Loucy (cell line): ENCODE results near the gene PKDCC.

Experiments used
- H2AFZ ChIP-seq: fragments of 200-600 bp; sonication (generic); 2 replicates; pipeline ENCODE4 v1.6.0; 2016; ENCODE audit warnings: antibody characterized with exemption, mild to moderate bottlenecking, low read length, moderate library complexity
- H3F3A ChIP-seq: fragments of 200-600 bp; 2 replicates; pipeline ENCODE4 v1.6.0; 2016; ENCODE audit warnings: antibody characterized with exemption, low read depth, mild to moderate bottlenecking
- H3K27me3 ChIP-seq: fragments of 200-600 bp; sonication (generic); 2 replicates; pipeline ENCODE4 v1.6.1; 2014; ENCODE audit warnings: low read length, mild to moderate bottlenecking; ENCODE audit not compliant: insufficient read depth, poor library complexity, severe bottlenecking
- H3K36me3 ChIP-seq: fragments of 200-600 bp; sonication (generic); 2 replicates; pipeline ENCODE4 v1.6.1; 2016; ENCODE audit warnings: low read length; ENCODE audit not compliant: insufficient read depth
- H3K4me1 ChIP-seq: fragments of 200-600 bp; sonication (generic); 2 replicates; pipeline ENCODE4 v1.5.1; 2014; ENCODE audit warnings: low read length, mild to moderate bottlenecking; ENCODE audit not compliant: insufficient read depth, poor library complexity, severe bottlenecking
- H3K4me2 ChIP-seq: fragments of 200-600 bp; sonication (generic); 2 replicates; pipeline ENCODE4 v1.6.0; 2014; ENCODE audit warnings: antibody characterized with exemption, low read length, low read depth, mild to moderate bottlenecking; ENCODE audit not compliant: poor library complexity, severe bottlenecking
- H3K4me3 ChIP-seq: fragments of 200-600 bp; sonication (generic); 2 replicates; pipeline ENCODE4 v1.5.1; 2014; ENCODE audit warnings: low read length, mild to moderate bottlenecking, mixed read lengths; ENCODE audit not compliant: poor library complexity, severe bottlenecking
- H3K79me2 ChIP-seq: fragments of 200-600 bp; sonication (generic); 2 replicates; pipeline ENCODE4 v1.6.1; 2014; ENCODE audit warnings: low read length; ENCODE audit not compliant: insufficient read depth
- H3K9ac ChIP-seq: fragments of 200-600 bp; sonication (generic); 2 replicates; pipeline ENCODE4 v1.6.0; 2014; ENCODE audit warnings: mild to moderate bottlenecking, low read depth, low read length, moderate library complexity; ENCODE audit not compliant: poor library complexity, severe bottlenecking
- H3K9me2 ChIP-seq: fragments of 200-600 bp; sonication (generic); replicated peaks from 2 replicates; pipeline ENCODE4 v1.6.1; 2016; ENCODE audit warnings: low read depth, low read length, mixed read lengths
- H3K9me3 ChIP-seq: fragments of 200-600 bp; sonication (generic); 2 replicates; pipeline ENCODE4 v1.6.1; 2014; ENCODE audit warnings: mild to moderate bottlenecking, antibody characterized with exemption, low read length, low read depth; ENCODE audit not compliant: insufficient read depth
- H4K20me1 ChIP-seq: fragments of 200-600 bp; sonication (generic); 2 replicates; pipeline ENCODE4 v1.6.0; 2014; ENCODE audit warnings: antibody characterized with exemption, low read length, mild to moderate bottlenecking; ENCODE audit not compliant: insufficient read depth, poor library complexity, severe bottlenecking
- EZH2phosphoT487 ChIP-seq: fragments of 200-600 bp; IDR thresholded peaks from 2 replicates; pipeline ENCODE4 v1.6.1; 2018; ENCODE audit warnings: antibody characterized with exemption, mild to moderate bottlenecking, moderate library complexity, borderline replicate concordance
- TF ChIP-seq, protein P1 (sequence below): fragments of 200-600 bp; sonication (generic); conservative IDR thresholded peaks from 2 replicates; pipeline ENCODE4 v1.5.1; 2014; ENCODE audit warnings: mild to moderate bottlenecking, antibody characterized with exemption, low read length

The PKDCC gene

DNA sequence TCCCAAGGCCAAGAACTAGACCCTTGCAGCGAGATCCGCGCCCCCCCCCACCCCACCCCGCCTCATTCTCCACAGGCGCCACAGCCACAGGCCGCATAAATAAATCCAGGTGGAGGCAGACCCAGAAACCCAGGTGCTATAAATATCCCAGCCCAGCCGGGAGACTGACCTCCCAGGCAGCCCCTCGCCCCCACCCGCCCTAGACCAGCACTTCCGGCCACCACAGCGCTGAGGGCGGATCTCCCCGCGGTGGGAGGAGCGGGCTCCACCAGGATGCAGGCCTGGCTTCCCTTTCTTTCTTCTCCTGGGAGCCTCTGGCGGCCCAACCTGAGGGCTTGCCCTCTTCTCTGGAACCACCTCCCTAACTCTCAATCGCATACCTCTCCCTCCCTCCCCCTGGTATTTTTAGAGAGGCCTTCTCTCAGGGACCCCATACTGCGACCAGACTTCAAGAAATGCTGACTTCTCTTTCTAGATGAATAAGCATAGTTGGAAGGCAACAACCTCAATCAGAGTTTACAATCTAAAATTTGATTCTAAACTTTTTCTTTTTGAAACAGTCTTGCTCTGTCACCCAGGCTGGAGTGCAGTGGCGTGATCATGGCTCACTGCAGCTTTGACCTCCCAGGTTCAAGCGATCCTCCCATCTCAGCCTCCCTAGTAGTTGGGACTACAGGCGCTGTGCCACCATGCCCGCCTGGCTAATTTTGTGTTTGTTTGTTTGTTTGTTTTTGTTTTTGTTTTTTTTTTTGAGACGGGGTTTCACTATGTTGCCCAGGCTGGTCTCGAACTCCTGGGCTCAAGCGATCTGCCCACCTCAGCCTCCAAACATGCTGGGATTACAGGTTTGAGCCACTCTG lies 55.0 kb downstream of the PKDCC start:
- H3K9me3 ChIP-seq = no peaks in the 10 kb centered on the region
- H3K4me1 ChIP-seq = peaks cover 7% of the 10 kb centered on the region
- H3K27me3 ChIP-seq = no peaks in the 10 kb centered on the region
- no peak overlapping the region for H3K4me2 ChIP-seq
- H3F3A ChIP-seq = no peaks in the 10 kb centered on the region
- H3K9ac ChIP-seq = no peak overlapping the region
- H3K79me2 ChIP-seq = no peaks in the 10 kb centered on the region
- H2AFZ ChIP-seq = no peak overlapping the region
- TF ChIP-seq EZH2phosphoT487 = no peak
- TF ChIP-seq, protein P1, sequence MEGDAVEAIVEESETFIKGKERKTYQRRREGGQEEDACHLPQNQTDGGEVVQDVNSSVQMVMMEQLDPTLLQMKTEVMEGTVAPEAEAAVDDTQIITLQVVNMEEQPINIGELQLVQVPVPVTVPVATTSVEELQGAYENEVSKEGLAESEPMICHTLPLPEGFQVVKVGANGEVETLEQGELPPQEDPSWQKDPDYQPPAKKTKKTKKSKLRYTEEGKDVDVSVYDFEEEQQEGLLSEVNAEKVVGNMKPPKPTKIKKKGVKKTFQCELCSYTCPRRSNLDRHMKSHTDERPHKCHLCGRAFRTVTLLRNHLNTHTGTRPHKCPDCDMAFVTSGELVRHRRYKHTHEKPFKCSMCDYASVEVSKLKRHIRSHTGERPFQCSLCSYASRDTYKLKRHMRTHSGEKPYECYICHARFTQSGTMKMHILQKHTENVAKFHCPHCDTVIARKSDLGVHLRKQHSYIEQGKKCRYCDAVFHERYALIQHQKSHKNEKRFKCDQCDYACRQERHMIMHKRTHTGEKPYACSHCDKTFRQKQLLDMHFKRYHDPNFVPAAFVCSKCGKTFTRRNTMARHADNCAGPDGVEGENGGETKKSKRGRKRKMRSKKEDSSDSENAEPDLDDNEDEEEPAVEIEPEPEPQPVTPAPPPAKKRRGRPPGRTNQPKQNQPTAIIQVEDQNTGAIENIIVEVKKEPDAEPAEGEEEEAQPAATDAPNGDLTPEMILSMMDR = no peak
- H3K4me3 ChIP-seq = no peak overlapping the region
- H3K9me2 ChIP-seq = no peaks in the 10 kb centered on the region
- H4K20me1 ChIP-seq = no peaks in the 10 kb centered on the region
- no peaks in the 10 kb centered on the region for H3K36me3 ChIP-seq

DNA sequence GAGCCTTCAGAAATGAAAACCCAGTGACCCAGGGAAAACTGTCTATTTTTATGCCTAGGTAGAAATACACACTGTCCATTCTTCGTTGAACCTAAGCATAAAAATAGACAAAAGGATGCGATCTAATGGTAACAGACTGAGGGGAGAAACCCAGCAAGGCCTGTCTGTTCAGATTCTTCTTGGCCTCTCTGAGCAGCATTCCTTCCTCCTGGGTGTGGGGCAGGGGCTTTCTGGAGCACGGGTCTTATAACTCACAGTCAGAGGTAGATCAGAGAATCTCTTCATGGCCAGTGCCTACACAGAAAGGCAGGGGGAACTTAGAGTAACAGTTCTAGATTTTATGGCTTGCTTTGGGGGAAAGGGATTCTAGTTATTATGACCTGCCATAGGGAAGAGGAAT lies 56.0 kb downstream of the PKDCC start:
- H4K20me1 ChIP-seq = no peaks in the 10 kb centered on the region
- no peaks in the 10 kb centered on the region for H3K9me3 ChIP-seq
- H3K27me3 ChIP-seq = no peaks in the 10 kb centered on the region
- TF ChIP-seq EZH2phosphoT487 = no peak
- TF ChIP-seq, protein P1 = no peak
- no peak overlapping the region for H2AFZ ChIP-seq
- H3K9me2 ChIP-seq = no peaks in the 10 kb centered on the region
- H3K9ac ChIP-seq = no peak overlapping the region
- H3F3A ChIP-seq = no peaks in the 10 kb centered on the region
- H3K4me2 ChIP-seq = no peak overlapping the region
- no peaks in the 10 kb centered on the region for H3K36me3 ChIP-seq
- no peaks in the 10 kb centered on the region for H3K79me2 ChIP-seq
- peaks cover 9% of the 10 kb centered on the region for H3K4me1 ChIP-seq
- no peak overlapping the region for H3K4me3 ChIP-seq

GRCh38 chr2:42104621-42105020 lies 56.8 kb downstream of the PKDCC start:
- Histone ChIP-seq H3K9ac (no peak overlapping the region), H4K20me1 (no peaks in the 10 kb centered on the region), H2AFZ (no peak overlapping the region), H3K4me3 (no peak overlapping the region), H3K27me3 (no peaks in the 10 kb centered on the region), H3K79me2 (no peaks in the 10 kb centered on the region), H3K36me3 (no peaks in the 10 kb centered on the region), H3F3A (no peaks in the 10 kb centered on the region), H3K9me3 (no peaks in the 10 kb centered on the region), H3K4me2 (no peak overlapping the region), H3K4me1 (peaks cover 14% of the 10 kb centered on the region), H3K9me2 (no peaks in the 10 kb centered on the region)
- TF ChIP-seq EZH2phosphoT487 = no peak
- TF ChIP-seq, protein P1 = no peak
